A549 (cell line): Measurements from ENCODE around the gene IGF2BP3. TPM values are rescaled to one million over a fixed set of nuclear protein-coding genes. Genes with fewer than 3 reads are reported as not detected.
A peak's percentile ranks its signal among the peaks of the same experiment; 100 is the strongest.

Source experiments
- ATAC-seq, 2 experiments: fragments of 200-7000 bp in 1 of 2; fragments of >200 bp in 1 of 2; cut with Nextera tagmentation in 1 of 2; cut with Tn5 transposase in 1 of 2; 3 replicates each; pipeline versions ENCODE4 v1.8.0 to v1.9.1; 2018 to 2020; ENCODE audit warnings: mild to moderate bottlenecking in 1 of 2, moderate library complexity in 1 of 2
- CTCF ChIA-PET: fragments of 300-600 bp; sonication (Branson Sonifier 250); formaldehyde crosslinking; extraction: SDS; loops from one replicate; lab custom pipeline; 2021; ENCODE audit warnings: antibody characterized with exemption, inconsistent platforms; lab: Yijun Ruan, JAX
- POLR2A ChIA-PET: fragments of 350-600 bp; formaldehyde crosslinking; extraction: SDS; loops from one replicate; lab custom pipeline; 2021; ENCODE audit warnings: antibody characterized with exemption, inconsistent platforms; lab: Yijun Ruan, JAX
- DNase-seq, 2 experiments: peaks; one replicate each; pipeline versions ENCODE4 v3.0.0 to v3.0.0-alpha.2; 2011 to 2016; ENCODE audit warnings: low read depth in 1 of 2, low spot score in 1 of 2
- FAIRE-seq: peaks from 2 replicates; lab custom pipeline; 2011; peaks lifted over from hg19 to GRCh38; lab: Jason Lieb, UNC
- H3K27ac ChIP-seq, 2 experiments: fragments of >200 bp; sonication (Bioruptor Twin); formaldehyde crosslinking; 3 replicates each; pipeline ENCODE4 v1.5.1; 2016 to 2017
- H3K4me1 ChIP-seq: fragments of >200 bp; sonication (Bioruptor Twin); formaldehyde crosslinking; 3 replicates; pipeline ENCODE4 v1.6.1; 2016
- H3K4me2 ChIP-seq: fragments of >200 bp; sonication (Bioruptor Twin); formaldehyde crosslinking; 3 replicates; pipeline ENCODE4 v1.6.1; 2016
- H3K4me3 ChIP-seq: fragments of >200 bp; sonication (Bioruptor Twin); formaldehyde crosslinking; 3 replicates; pipeline ENCODE4 v1.5.1; 2016
- H3K9me3 ChIP-seq: fragments of >200 bp; sonication (Bioruptor Twin); formaldehyde crosslinking; 3 replicates; pipeline ENCODE4 v1.6.1; 2016
- CBX2 ChIP-seq: fragments of 200-600 bp; sonication (generic); IDR thresholded peaks from 2 replicates; pipeline ENCODE4 v1.6.1; 2016; ENCODE audit warnings: low read depth, mild to moderate bottlenecking, borderline replicate concordance
- EHF ChIP-seq: fragments of 250-450 bp; sonication (Bioruptor Pico); IDR thresholded peaks from 2 replicates; pipeline ENCODE4 v1.5.0; 2020; ENCODE audit warnings: mild to moderate bottlenecking
- EP300 ChIP-seq, 2 experiments: fragments of >200 bp; sonication (Bioruptor Twin); formaldehyde crosslinking; IDR thresholded peaks; 2 replicates in 1 of 2; 3 replicates in 1 of 2; pipeline ENCODE4 v1.6.1; 2016 to 2017
- FOSB ChIP-seq: fragments of 250-450 bp; sonication (Bioruptor Pico); IDR thresholded peaks from 2 replicates; pipeline ENCODE4 v1.5.0; 2020; ENCODE audit warnings: mild to moderate bottlenecking, moderate library complexity
- HEYL ChIP-seq: fragments of 250-450 bp; sonication (Bioruptor Pico); IDR thresholded peaks from 2 replicates; pipeline ENCODE4 v1.8.0; 2021; ENCODE audit warnings: mild to moderate bottlenecking, moderate library complexity
- KDM5A ChIP-seq: fragments of 200-600 bp; sonication (generic); IDR thresholded peaks from 2 replicates; pipeline ENCODE4 v1.6.1; 2016; ENCODE audit warnings: antibody characterized with exemption, mild to moderate bottlenecking
- NFE2L2 ChIP-seq: fragments of 150-350 bp; conservative IDR thresholded peaks from 2 replicates; pipeline ENCODE4 v1.6.1; 2014; ENCODE audit warnings: low read length
- NPAS2 ChIP-seq: fragments of 250-450 bp; sonication (Bioruptor Pico); IDR thresholded peaks from 2 replicates; pipeline ENCODE4 v1.8.0; 2022; ENCODE audit warnings: mild to moderate bottlenecking, moderate library complexity, borderline replicate concordance
- PHF8 ChIP-seq: fragments of 200-600 bp; sonication (generic); IDR thresholded peaks from 2 replicates; pipeline ENCODE4 v1.6.1; 2016; ENCODE audit warnings: low read depth, mild to moderate bottlenecking, antibody characterized with exemption, moderate library complexity, borderline replicate concordance
- POLR2A ChIP-seq: IDR thresholded peaks from 2 replicates; pipeline ENCODE4 v1.6.1; 2012; ENCODE audit warnings: mild to moderate bottlenecking, low read length
- RNF2 ChIP-seq: fragments of 200-600 bp; sonication (generic); IDR thresholded peaks from 2 replicates; pipeline ENCODE4 v1.6.1; 2016; ENCODE audit warnings: low read depth, mild to moderate bottlenecking, antibody characterized with exemption, moderate library complexity, borderline replicate concordance
- SMC3 ChIP-seq: fragments of >200 bp; sonication (Bioruptor Twin); formaldehyde crosslinking; IDR thresholded peaks from 3 replicates; pipeline ENCODE4 v1.6.1; 2018; ENCODE audit warnings: inconsistent platforms
- SREBF2 ChIP-seq: fragments of 450-650 bp; IDR thresholded peaks from 2 replicates; pipeline ENCODE4 v1.6.1; 2014; ENCODE audit warnings: mild to moderate bottlenecking, moderate library complexity
- ZC3H11A ChIP-seq: fragments of 450-650 bp; IDR thresholded peaks from 2 replicates; pipeline ENCODE4 v1.6.1; 2014; ENCODE audit warnings: antibody characterized with exemption, mild to moderate bottlenecking
- ZSCAN20 ChIP-seq: fragments of 250-450 bp; sonication (Bioruptor Pico); IDR thresholded peaks from 2 replicates; pipeline ENCODE4 v1.8.0; 2022; ENCODE audit warnings: mild to moderate bottlenecking, moderate library complexity
- WGBS: methylation state at CpG from one replicate; pipeline ENCODE4 v1.1.6; 2017; ENCODE audit errors: missing lambda C conversion rate; 5-methylcytosine and 5-hydroxymethylcytosine counted together
- polyA plus RNA-seq, 4 experiments: library from polyadenylated mRNA; depleted of rRNA in 3 of 4; stranded (reverse); fragments of >200 nt; fragmentation: RNase III in 1 of 4; extraction: RNeasy Plus Mini Kit Qiagen cat#74134 plus additional on column Dnase treatment in 1 of 4; gene quantifications; 2 replicates in 3 of 4; 3 replicates in 1 of 4; pipeline ENCODE4 v1.2.3, GENCODE V29; 2011 to 2017
- TF ChIP-seq, protein P1 (sequence below): fragments of 150-350 bp; IDR thresholded peaks from 2 replicates; pipeline ENCODE4 v1.6.1; 2014; ENCODE audit warnings: low read depth, mild to moderate bottlenecking, low read length
- TF ChIP-seq, protein P2 (sequence below): fragments of >200 bp; sonication (Bioruptor Twin); formaldehyde crosslinking; IDR thresholded peaks from 2 replicates; pipeline ENCODE4 v1.6.1; 2016
- TF ChIP-seq, protein P3 (sequence below): IDR thresholded peaks from 2 replicates; pipeline ENCODE4 v1.6.1; 2012; ENCODE audit warnings: low read depth, borderline replicate concordance
- TF ChIP-seq, protein P4 (sequence below): fragments of 200-600 bp; sonication (generic); IDR thresholded peaks from 2 replicates; pipeline ENCODE4 v1.6.1; 2016; ENCODE audit warnings: antibody characterized with exemption, mild to moderate bottlenecking, moderate library complexity
- TF ChIP-seq, protein P5 (sequence below): IDR thresholded peaks from 2 replicates; pipeline ENCODE4 v1.6.1; 2012
- TF ChIP-seq, protein P6 (sequence below): fragments of 250-450 bp; sonication (Bioruptor Pico); IDR thresholded peaks from 2 replicates; pipeline ENCODE4 v1.5.0; 2020; ENCODE audit warnings: low read depth, mild to moderate bottlenecking, moderate library complexity

Gene IGF2BP3
- polyA plus RNA-seq, 2 of the 4 experiments (the other 2 are of a cell fraction), result 26.7 to 62.0 TPM

DNA sequence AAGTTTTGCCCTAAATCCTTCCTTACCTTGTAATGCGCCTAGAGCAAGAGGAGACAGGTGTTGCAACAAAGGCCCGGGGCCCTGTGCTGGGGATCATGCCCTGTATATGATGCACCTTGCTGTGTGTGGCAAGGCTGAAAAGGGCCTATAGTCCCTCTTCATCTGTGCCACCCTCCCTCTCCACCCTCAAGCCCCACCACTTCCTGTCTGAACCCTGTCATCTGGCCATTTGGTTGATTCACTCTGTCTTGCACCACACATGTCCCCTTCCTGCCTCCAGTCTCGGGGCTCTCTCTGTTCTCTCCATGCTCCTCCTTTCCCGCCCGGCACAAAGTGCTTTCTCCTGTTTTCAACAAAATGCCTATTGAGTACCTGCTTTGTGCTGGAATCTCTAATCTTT is 182.7 kb downstream of the IGF2BP3 start:
- POLR2A ChIA-PET, result no interaction called here
- TF ChIP-seq, protein P1, sequence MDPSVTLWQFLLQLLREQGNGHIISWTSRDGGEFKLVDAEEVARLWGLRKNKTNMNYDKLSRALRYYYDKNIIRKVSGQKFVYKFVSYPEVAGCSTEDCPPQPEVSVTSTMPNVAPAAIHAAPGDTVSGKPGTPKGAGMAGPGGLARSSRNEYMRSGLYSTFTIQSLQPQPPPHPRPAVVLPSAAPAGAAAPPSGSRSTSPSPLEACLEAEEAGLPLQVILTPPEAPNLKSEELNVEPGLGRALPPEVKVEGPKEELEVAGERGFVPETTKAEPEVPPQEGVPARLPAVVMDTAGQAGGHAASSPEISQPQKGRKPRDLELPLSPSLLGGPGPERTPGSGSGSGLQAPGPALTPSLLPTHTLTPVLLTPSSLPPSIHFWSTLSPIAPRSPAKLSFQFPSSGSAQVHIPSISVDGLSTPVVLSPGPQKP, result no peak
- no peak for TF ChIP-seq PHF8
- peaks cover 4% of the 10 kb centered on the region; the same call in 1 of the 3 replicates for H3K4me1 ChIP-seq
- H3K4me3 ChIP-seq, result no peak overlapping the region
- ATAC-seq (peak in 1 of 2 experiments; percentile 25; a peak in 1 of 6 replicates), DNase-seq (no peak), FAIRE-seq (no peak)
- no peak overlapping the region for H3K27ac ChIP-seq
- H3K4me2 ChIP-seq, result no peak overlapping the region
- WGBS, result 93% methylated on average over 5 of the region's 5 CpGs
- no peaks in the 10 kb centered on the region for H3K9me3 ChIP-seq
- CTCF ChIA-PET, result interaction anchor here (0.7 to 1.7 kb wide), 2 partner anchors 9 to 15 kb away, joined by 3 to 9 read pairs; no protein-coding TSS in a partner anchor

DNA sequence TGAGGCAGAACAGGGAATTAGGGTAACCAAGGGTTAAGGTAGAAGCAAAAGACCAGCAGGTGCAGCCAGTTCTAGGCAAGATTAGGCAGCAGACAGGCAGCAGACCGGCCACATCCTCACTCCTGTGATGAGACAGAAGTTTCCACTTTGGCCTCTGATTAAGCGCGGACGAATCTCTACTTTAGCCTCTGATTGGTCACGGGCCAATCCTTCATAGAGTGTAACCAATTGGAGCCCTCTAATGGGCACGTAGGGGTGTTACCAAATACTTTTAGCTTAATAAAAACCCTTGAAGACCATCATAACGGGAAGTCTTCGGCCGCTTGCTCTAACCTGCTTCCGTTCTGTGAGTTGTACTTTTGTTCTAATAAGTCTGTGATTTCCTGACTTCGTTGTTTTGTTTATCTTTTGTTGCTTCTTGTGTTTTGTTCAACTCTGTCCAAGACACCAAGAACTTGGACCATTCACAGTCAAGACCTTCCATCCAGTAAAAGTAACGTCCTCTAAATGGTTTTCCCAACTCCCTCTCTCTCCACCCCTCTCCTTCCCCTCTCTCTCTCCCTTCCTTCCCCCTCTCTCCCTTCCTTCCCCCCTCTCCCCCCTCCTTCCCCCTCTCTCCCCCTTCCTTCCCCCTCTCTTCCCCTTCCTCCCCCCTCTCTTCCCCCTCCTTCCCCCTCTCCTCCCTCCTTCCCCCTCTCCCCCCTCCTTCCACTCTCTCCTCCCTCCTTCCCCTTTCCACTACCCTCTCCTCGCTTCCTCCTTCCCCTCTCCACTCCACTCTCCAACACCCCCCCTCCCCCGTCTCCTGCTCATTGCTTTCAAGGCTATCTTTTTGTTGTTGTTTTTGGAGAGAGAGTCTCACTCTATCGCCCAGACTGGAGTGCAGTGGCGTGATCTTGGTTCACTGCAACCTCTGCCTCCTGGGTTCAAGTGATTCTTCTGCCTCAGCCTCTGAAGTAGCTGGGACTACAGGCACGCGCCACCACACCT is 184.3 kb downstream of the IGF2BP3 start:
- 84% methylated on average over 18 of the region's 18 CpGs for WGBS
- H3K4me1 ChIP-seq, result no peaks in the 10 kb centered on the region
- no peaks in the 10 kb centered on the region for H3K9me3 ChIP-seq
- H3K4me2 ChIP-seq, result no peak overlapping the region
- no peak overlapping the region for H3K27ac ChIP-seq
- no peak for FAIRE-seq
- POLR2A ChIA-PET, result no interaction called here
- TF ChIP-seq, protein P2, sequence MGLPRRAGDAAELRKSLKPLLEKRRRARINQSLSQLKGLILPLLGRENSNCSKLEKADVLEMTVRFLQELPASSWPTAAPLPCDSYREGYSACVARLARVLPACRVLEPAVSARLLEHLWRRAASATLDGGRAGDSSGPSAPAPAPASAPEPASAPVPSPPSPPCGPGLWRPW, result no peak
- no peak for TF ChIP-seq SREBF2
- TF ChIP-seq, all 56 proteins: peak for 0
- DNase-seq, result peak in 1 of 2 experiments; percentile 18
- peak; percentile 19 to 60; a peak in 3 of 6 replicates for ATAC-seq
- CTCF ChIA-PET, result interaction anchor here (1.0 to 1.7 kb wide), 5 partner anchors 9 to 259 kb away, joined by 3 to 9 read pairs (median 3); no protein-coding TSS in a partner anchor
- no peak overlapping the region for H3K4me3 ChIP-seq

DNA sequence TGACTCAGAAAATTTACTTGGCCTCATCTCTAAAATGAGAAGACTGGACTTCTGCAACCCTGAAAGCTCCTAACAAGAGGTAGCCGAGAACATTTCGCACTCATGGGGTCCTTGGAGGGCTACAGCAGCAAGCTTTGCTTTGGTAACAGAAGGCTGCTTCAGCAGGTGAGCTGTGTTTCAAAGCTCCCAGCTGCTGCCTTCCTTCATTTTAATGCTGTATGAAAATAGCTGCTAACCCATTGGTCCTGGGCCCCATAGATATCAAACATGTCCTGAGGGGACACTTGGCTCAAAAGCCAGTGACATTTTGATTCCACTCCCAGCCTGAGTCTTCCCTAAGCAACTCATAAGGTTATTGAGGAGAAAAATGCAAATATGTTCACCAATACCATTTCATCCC is 185.4 kb downstream of the IGF2BP3 start:
- no peak overlapping the region for H3K27ac ChIP-seq
- WGBS, result 93% methylated on average over 2 of the region's 2 CpGs
- ChIA-PET POLR2A (interaction anchor here (0.6 kb wide), 1 partner anchor 19 kb away, joined by 3 read pairs; no protein-coding TSS in a partner anchor), CTCF (interaction anchor here (1.3 to 2.2 kb wide), 2 partner anchors 10 to 12 kb away, joined by 4 to 8 read pairs; no protein-coding TSS in a partner anchor)
- DNase-seq, result no peak
- no peak for FAIRE-seq
- H3K4me1 ChIP-seq, result no peaks in the 10 kb centered on the region
- ATAC-seq, result peak in 1 of 2 experiments; percentile 39; a peak in 2 of 6 replicates
- H3K9me3 ChIP-seq, result no peaks in the 10 kb centered on the region
- no peak overlapping the region for H3K4me3 ChIP-seq
- no peak overlapping the region for H3K4me2 ChIP-seq
- TF ChIP-seq, protein P1, result no peak
- TF ChIP-seq CBX2 (no peak), NFE2L2 (no peak), KDM5A (no peak), FOSB (CRISPR knock-in tag) (no peak), SMC3 (no peak), EHF (no peak), ZSCAN20 (CRISPR knock-in tag) (no peak), NPAS2 (CRISPR knock-in tag) (no peak), HEYL (CRISPR knock-in tag) (no peak), RNF2 (no peak), POLR2A (no peak), ZC3H11A (no peak), EP300 (IDR thresholded peaks at IDR 0.05) (no peak)
- TF ChIP-seq, protein P3, sequence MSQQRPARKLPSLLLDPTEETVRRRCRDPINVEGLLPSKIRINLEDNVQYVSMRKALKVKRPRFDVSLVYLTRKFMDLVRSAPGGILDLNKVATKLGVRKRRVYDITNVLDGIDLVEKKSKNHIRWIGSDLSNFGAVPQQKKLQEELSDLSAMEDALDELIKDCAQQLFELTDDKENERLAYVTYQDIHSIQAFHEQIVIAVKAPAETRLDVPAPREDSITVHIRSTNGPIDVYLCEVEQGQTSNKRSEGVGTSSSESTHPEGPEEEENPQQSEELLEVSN, result no peak
- TF ChIP-seq, protein P4, sequence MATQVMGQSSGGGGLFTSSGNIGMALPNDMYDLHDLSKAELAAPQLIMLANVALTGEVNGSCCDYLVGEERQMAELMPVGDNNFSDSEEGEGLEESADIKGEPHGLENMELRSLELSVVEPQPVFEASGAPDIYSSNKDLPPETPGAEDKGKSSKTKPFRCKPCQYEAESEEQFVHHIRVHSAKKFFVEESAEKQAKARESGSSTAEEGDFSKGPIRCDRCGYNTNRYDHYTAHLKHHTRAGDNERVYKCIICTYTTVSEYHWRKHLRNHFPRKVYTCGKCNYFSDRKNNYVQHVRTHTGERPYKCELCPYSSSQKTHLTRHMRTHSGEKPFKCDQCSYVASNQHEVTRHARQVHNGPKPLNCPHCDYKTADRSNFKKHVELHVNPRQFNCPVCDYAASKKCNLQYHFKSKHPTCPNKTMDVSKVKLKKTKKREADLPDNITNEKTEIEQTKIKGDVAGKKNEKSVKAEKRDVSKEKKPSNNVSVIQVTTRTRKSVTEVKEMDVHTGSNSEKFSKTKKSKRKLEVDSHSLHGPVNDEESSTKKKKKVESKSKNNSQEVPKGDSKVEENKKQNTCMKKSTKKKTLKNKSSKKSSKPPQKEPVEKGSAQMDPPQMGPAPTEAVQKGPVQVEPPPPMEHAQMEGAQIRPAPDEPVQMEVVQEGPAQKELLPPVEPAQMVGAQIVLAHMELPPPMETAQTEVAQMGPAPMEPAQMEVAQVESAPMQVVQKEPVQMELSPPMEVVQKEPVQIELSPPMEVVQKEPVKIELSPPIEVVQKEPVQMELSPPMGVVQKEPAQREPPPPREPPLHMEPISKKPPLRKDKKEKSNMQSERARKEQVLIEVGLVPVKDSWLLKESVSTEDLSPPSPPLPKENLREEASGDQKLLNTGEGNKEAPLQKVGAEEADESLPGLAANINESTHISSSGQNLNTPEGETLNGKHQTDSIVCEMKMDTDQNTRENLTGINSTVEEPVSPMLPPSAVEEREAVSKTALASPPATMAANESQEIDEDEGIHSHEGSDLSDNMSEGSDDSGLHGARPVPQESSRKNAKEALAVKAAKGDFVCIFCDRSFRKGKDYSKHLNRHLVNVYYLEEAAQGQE, result no peak
- TF ChIP-seq, protein P5, sequence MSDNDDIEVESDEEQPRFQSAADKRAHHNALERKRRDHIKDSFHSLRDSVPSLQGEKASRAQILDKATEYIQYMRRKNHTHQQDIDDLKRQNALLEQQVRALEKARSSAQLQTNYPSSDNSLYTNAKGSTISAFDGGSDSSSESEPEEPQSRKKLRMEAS, result no peak
- TF ChIP-seq, protein P6, sequence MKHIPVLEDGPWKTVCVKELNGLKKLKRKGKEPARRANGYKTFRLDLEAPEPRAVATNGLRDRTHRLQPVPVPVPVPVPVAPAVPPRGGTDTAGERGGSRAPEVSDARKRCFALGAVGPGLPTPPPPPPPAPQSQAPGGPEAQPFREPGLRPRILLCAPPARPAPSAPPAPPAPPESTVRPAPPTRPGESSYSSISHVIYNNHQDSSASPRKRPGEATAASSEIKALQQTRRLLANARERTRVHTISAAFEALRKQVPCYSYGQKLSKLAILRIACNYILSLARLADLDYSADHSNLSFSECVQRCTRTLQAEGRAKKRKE (CRISPR knock-in tag), result no peak
